IMR-90 (cell line): ENCODE measurements around the gene LGI2.

Experiments
- BHLHE40 ChIP-seq: fragments of 150-350 bp; IDR thresholded peaks from 2 replicates; pipeline ENCODE4 v1.6.1; 2016; ENCODE audit warnings: mild to moderate bottlenecking, low read depth, low read length
- CEBPB ChIP-seq: IDR thresholded peaks from 2 replicates; pipeline ENCODE4 v1.6.1; 2012; ENCODE audit warnings: low read depth, low read length, improper control_type of control experiment
- CHD1 ChIP-seq: IDR thresholded peaks from 2 replicates; pipeline ENCODE4 v1.6.1; 2012; ENCODE audit warnings: low read depth, low read length, improper control_type of control experiment
- CTCF ChIP-seq: conservative IDR thresholded peaks from 2 replicates; pipeline ENCODE4 v1.5.1; 2012; ENCODE audit warnings: mild to moderate bottlenecking, low read depth, low read length, improper control_type of control experiment
- ELK1 ChIP-seq: fragments of 150-350 bp; IDR thresholded peaks from 2 replicates; pipeline ENCODE4 v1.6.1; 2016; ENCODE audit warnings: low read depth, mild to moderate bottlenecking, low read length, moderate library complexity, borderline replicate concordance
- FOS ChIP-seq: fragments of 150-350 bp; IDR thresholded peaks from 2 replicates; pipeline ENCODE4 v1.6.1; 2016; ENCODE audit warnings: low read depth, low read length
- MAFK ChIP-seq: IDR thresholded peaks from 2 replicates; pipeline ENCODE4 v1.6.1; 2012; ENCODE audit warnings: low read depth, low read length, improper control_type of control experiment
- MXI1 ChIP-seq: IDR thresholded peaks from 2 replicates; pipeline ENCODE4 v1.6.1; 2012; ENCODE audit warnings: low read depth, mild to moderate bottlenecking, low read length, moderate library complexity, borderline replicate concordance
- POLR2A ChIP-seq: IDR thresholded peaks from 2 replicates; pipeline ENCODE4 v1.6.1; 2012; ENCODE audit warnings: mild to moderate bottlenecking, low read depth, low read length
- RAD21 ChIP-seq: IDR thresholded peaks from 2 replicates; pipeline ENCODE4 v1.6.1; 2012; ENCODE audit warnings: low read length, improper control_type of control experiment
- RFX5 ChIP-seq: IDR thresholded peaks from 2 replicates; pipeline ENCODE4 v1.8.0; 2012; ENCODE audit warnings: low read depth, mild to moderate bottlenecking, low read length, moderate library complexity
- SMC3 ChIP-seq: fragments of 150-350 bp; IDR thresholded peaks from 2 replicates; pipeline ENCODE4 v1.6.1; 2016; ENCODE audit warnings: low read depth, mild to moderate bottlenecking, antibody characterized with exemption, low read length, moderate library complexity
- USF2 ChIP-seq: fragments of 150-350 bp; IDR thresholded peaks from 2 replicates; pipeline ENCODE4 v1.6.1; 2017; ENCODE audit warnings: mild to moderate bottlenecking, antibody characterized with exemption, low read length, low read depth

- TF ChIP-seq RFX5 = no peak
- no peak for TF ChIP-seq CTCF
- TF ChIP-seq POLR2A = no peak
- no peak for TF ChIP-seq MAFK
- no peak for TF ChIP-seq SMC3
- TF ChIP-seq USF2 = no peak
- TF ChIP-seq CEBPB = no peak
- TF ChIP-seq FOS = no peak
- TF ChIP-seq MXI1 = no peak
- TF ChIP-seq RAD21 = no peak
- no peak for TF ChIP-seq CHD1
- no peak for TF ChIP-seq ELK1
- no peak for TF ChIP-seq BHLHE40
Observed at GRCh38 chr4:25031077-25031621, 403 bp upstream of the LGI2 start.
